ENCODE results near the gene HELZ2. TPM values are rescaled to one million over a fixed set of nuclear protein-coding genes. Genes with fewer than 3 reads are reported as not detected.

HELZ2 gene
- total RNA-seq, 1 donor from 2014 or later = 29.0 TPM

DNA sequence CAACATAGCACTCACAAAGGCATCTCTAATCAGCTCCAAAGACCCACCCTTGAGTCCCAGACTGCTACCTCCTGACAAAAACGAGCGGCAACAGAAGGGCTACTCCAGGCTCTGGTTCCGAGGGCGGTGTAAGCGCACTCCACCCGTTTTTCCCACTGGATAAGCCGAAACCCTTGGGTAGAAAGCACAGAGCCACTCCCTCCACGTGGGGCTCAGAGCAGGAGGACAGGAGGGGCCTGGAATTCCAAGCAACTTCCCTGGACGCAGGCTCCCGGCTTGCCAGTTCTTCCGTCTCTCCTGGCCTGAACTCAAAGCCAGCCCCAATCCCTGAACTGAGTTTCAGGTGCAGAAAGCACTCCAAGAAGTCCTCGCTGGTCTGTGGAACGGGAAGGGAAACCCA, 45.5 kb upstream of the HELZ2 start:
- H3K4me3 Mint-ChIP-seq (ENCODE audit: unreplicated experiment) = no peak overlapping the region
- no peaks in the 10 kb centered on the region for H3K27me3 Mint-ChIP-seq (ENCODE audit: unreplicated experiment)
- peaks cover 11% of the 10 kb centered on the region for H3K4me1 Mint-ChIP-seq (ENCODE audit: unreplicated experiment)
- TF ChIP-seq, protein P1, sequence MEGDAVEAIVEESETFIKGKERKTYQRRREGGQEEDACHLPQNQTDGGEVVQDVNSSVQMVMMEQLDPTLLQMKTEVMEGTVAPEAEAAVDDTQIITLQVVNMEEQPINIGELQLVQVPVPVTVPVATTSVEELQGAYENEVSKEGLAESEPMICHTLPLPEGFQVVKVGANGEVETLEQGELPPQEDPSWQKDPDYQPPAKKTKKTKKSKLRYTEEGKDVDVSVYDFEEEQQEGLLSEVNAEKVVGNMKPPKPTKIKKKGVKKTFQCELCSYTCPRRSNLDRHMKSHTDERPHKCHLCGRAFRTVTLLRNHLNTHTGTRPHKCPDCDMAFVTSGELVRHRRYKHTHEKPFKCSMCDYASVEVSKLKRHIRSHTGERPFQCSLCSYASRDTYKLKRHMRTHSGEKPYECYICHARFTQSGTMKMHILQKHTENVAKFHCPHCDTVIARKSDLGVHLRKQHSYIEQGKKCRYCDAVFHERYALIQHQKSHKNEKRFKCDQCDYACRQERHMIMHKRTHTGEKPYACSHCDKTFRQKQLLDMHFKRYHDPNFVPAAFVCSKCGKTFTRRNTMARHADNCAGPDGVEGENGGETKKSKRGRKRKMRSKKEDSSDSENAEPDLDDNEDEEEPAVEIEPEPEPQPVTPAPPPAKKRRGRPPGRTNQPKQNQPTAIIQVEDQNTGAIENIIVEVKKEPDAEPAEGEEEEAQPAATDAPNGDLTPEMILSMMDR (IDR thresholded peaks at IDR 0.05) = no peak
- DNase-seq (ENCODE audit: extremely low spot score, unreplicated experiment) = no peak
- peaks cover 10% of the 10 kb centered on the region for H3K36me3 Mint-ChIP-seq (ENCODE audit: unreplicated experiment)
- H3K27ac Mint-ChIP-seq (ENCODE audit: unreplicated experiment) = no peak overlapping the region
- no peaks in the 10 kb centered on the region for H3K9me3 Mint-ChIP-seq (ENCODE audit: unreplicated experiment)

- no peak for DNase-seq (ENCODE audit: extremely low spot score, unreplicated experiment)
- Mint-ChIP-seq H3K9me3 (ENCODE audit: unreplicated experiment) (no peaks in the 10 kb centered on the region), H3K27ac (ENCODE audit: unreplicated experiment) (no peak overlapping the region), H3K27me3 (ENCODE audit: unreplicated experiment) (no peaks in the 10 kb centered on the region), H3K36me3 (ENCODE audit: unreplicated experiment) (peaks cover 10% of the 10 kb centered on the region), H3K4me1 (ENCODE audit: unreplicated experiment) (peaks cover 9% of the 10 kb centered on the region), H3K4me3 (ENCODE audit: unreplicated experiment) (no peak overlapping the region)
- TF ChIP-seq, protein P1 (IDR thresholded peaks at IDR 0.05) = no peak
These were observed 45.0 kb upstream of the HELZ2 start for GRCh38 chr20:63619086-63619485.

DNA sequence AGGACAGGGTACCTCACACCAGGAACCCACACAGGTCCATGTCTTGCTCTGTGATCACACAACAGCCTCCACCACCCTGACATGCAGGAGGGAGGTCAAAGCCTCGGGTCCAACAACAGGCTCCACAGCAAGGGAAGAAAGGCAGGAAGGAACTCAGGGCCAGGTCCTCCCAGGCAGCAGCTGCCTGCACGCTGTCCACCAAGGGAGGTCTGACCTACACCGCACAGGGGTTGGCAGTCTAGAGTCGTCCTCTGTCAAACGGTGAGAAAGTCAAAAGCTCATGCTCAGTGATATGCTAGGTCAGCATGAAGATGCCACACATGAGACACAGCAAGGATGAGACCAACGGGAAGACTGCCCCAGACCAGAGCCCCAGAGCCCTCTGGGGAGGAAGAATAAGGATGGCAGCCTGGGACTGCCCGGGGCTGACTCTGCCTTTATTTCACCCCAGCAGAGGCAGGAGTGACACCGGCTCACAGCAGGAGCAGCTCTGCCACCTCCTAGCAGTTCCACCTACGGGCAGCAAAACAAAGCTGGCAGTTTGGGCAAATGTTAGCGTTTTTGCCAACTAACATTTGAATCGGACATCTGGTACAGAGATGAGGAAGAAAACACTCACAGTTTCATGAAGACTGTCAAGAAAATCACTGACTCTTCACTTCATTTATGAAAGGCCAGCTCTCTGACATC, 44.4 kb upstream of the HELZ2 start:
- peaks cover 10% of the 10 kb centered on the region for H3K36me3 Mint-ChIP-seq (ENCODE audit: unreplicated experiment)
- TF ChIP-seq, protein P1 (IDR thresholded peaks at IDR 0.05) = no peak
- H3K9me3 Mint-ChIP-seq (ENCODE audit: unreplicated experiment) = no peaks in the 10 kb centered on the region
- no peaks in the 10 kb centered on the region for H3K27me3 Mint-ChIP-seq (ENCODE audit: unreplicated experiment)
- no peak overlapping the region for H3K4me3 Mint-ChIP-seq (ENCODE audit: unreplicated experiment)
- H3K27ac Mint-ChIP-seq (ENCODE audit: unreplicated experiment) = no peak overlapping the region
- no peak for DNase-seq (ENCODE audit: extremely low spot score, unreplicated experiment)
- peaks cover 9% of the 10 kb centered on the region for H3K4me1 Mint-ChIP-seq (ENCODE audit: unreplicated experiment)

GRCh38 chr20:63617876-63618265, 43.8 kb upstream of the HELZ2 start:
- no peak overlapping the region for H3K4me3 Mint-ChIP-seq (ENCODE audit: unreplicated experiment)
- no peaks in the 10 kb centered on the region for H3K27me3 Mint-ChIP-seq (ENCODE audit: unreplicated experiment)
- H3K27ac Mint-ChIP-seq (ENCODE audit: unreplicated experiment) = no peak overlapping the region
- TF ChIP-seq, protein P1 (IDR thresholded peaks at IDR 0.05) = no peak
- peaks cover 8% of the 10 kb centered on the region for H3K4me1 Mint-ChIP-seq (ENCODE audit: unreplicated experiment)
- no peak for DNase-seq (ENCODE audit: extremely low spot score, unreplicated experiment)
- no peaks in the 10 kb centered on the region for H3K9me3 Mint-ChIP-seq (ENCODE audit: unreplicated experiment)
- peaks cover 14% of the 10 kb centered on the region for H3K36me3 Mint-ChIP-seq (ENCODE audit: unreplicated experiment)

GRCh38 chr20:63617092-63617875, 43.2 kb upstream of the HELZ2 start:
- no peak for DNase-seq (ENCODE audit: extremely low spot score, unreplicated experiment)

More at GRCh38 chr20:63617092-63617875, 43.2 kb upstream of the HELZ2 start:
- Mint-ChIP-seq H3K27me3 (ENCODE audit: unreplicated experiment) (no peaks in the 10 kb centered on the region), H3K36me3 (ENCODE audit: unreplicated experiment) (peaks cover 15% of the 10 kb centered on the region), H3K9me3 (ENCODE audit: unreplicated experiment) (no peaks in the 10 kb centered on the region), H3K27ac (ENCODE audit: unreplicated experiment) (no peak overlapping the region), H3K4me1 (ENCODE audit: unreplicated experiment) (peaks cover 3% of the 10 kb centered on the region), H3K4me3 (ENCODE audit: unreplicated experiment) (no peak overlapping the region)
- TF ChIP-seq, protein P1 (IDR thresholded peaks at IDR 0.05) = no peak

Data from osteocyte (in vitro differentiated cells).